K562 (cell line): ENCODE measurements around the gene CLC. TPM values are rescaled to one million over a fixed set of nuclear protein-coding genes. Genes with fewer than 3 reads are reported as not detected.

Experiments used
- ATAC-seq: fragments of 200-7000 bp; cut with Tn5 transposase; 3 replicates; pipeline ENCODE4 v1.9.1; 2020; ENCODE audit warnings: moderate library complexity
- BruUV-seq: library from RNA; stranded (reverse); fragments of 400-500 nt; replicated peaks from 2 replicates; lab custom pipeline; 2021; lab: Mats Ljungman, UMichigan
- CTCF ChIA-PET: fragments of 300-600 bp; formaldehyde crosslinking; extraction: SDS; loops from one replicate; lab custom pipeline; 2021; ENCODE audit warnings: low intra/inter-chr PET ratio; lab: Yijun Ruan, JAX
- POLR2A ChIA-PET: fragments of 300-600, 350-650 bp; sonication (Branson Sonifier 250); formaldehyde crosslinking; extraction: SDS; loops from one replicate; lab custom pipeline; 2021; ENCODE audit warnings: antibody characterized with exemption, inconsistent platforms; lab: Yijun Ruan, JAX
- DNase-seq, 4 experiments: peaks; one replicate each; pipeline versions ENCODE4 v3.0.0 to v3.0.0-alpha.2; 2011 to 2018; ENCODE audit warnings: low spot score in 3 of 4, mixed read lengths in 3 of 4; ENCODE audit errors: extremely low read depth in 1 of 4
- FAIRE-seq: peaks from 2 replicates; lab custom pipeline; 2011; peaks lifted over from hg19 to GRCh38; lab: Jason Lieb, UNC
- H2AFZ ChIP-seq: 2 replicates; pipeline ENCODE4 v1.6.0; 2011; ENCODE audit warnings: low read depth, low read length, control low read depth, inconsistent platforms
- H3K27ac ChIP-seq: fragments of 200-600 bp; 3 replicates; pipeline ENCODE4 v1.8.0; 2011; ENCODE audit warnings: low read depth, mild to moderate bottlenecking, control low read depth, inconsistent platforms, low read length, moderate library complexity, mixed read lengths; ENCODE audit errors: extremely low read depth
- H3K27me3 ChIP-seq, 2 experiments: fragments of 300-600 bp in 1 of 2; 2 replicates in 1 of 2; 3 replicates in 1 of 2; pipeline versions ENCODE4 v1.6.0 to v1.8.0; 2011; ENCODE audit warnings: inconsistent platforms in 2 of 2, low read length in 2 of 2, mild to moderate bottlenecking in 1 of 2, mixed read lengths in 1 of 2, moderate library complexity in 1 of 2; ENCODE audit not compliant: control insufficient read depth in 2 of 2, insufficient read depth in 2 of 2
- H3K36me3 ChIP-seq: fragments of 300-600 bp; 3 replicates; pipeline ENCODE4 v1.8.0; 2011; ENCODE audit warnings: mild to moderate bottlenecking, low read length, inconsistent platforms; ENCODE audit not compliant: control insufficient read depth, insufficient read depth
- H3K4me1 ChIP-seq, 2 experiments: fragments of 200-600 bp in 1 of 2; replicated peaks in 1 of 2; 2 replicates in 1 of 2; 3 replicates in 1 of 2; pipeline versions ENCODE4 v1.5.1 to v1.8.0; 2011; ENCODE audit warnings: inconsistent platforms in 2 of 2, low read length in 2 of 2, mild to moderate bottlenecking in 1 of 2, mixed read lengths in 1 of 2, moderate library complexity in 1 of 2; ENCODE audit not compliant: control insufficient read depth in 2 of 2, insufficient read depth in 2 of 2
- H3K4me2 ChIP-seq: 2 replicates; pipeline ENCODE4 v1.6.1; 2011; ENCODE audit warnings: low read length, control low read depth, inconsistent platforms, mixed read lengths; ENCODE audit not compliant: insufficient read depth
- H3K4me3 ChIP-seq: fragments of 200-600 bp; sonication (generic), shearing (Covaris generic); 2 replicates; pipeline ENCODE4 v1.5.1; 2016; ENCODE audit warnings: control low read depth, inconsistent platforms
- H3K79me2 ChIP-seq: fragments of 200-600 bp; 3 replicates; pipeline ENCODE4 v1.8.0; 2011; ENCODE audit warnings: low read length, inconsistent platforms; ENCODE audit not compliant: control insufficient read depth, insufficient read depth
- H3K9ac ChIP-seq, 2 experiments: 2 replicates each; pipeline versions ENCODE4 v1.6.0 to v1.6.1; 2011; ENCODE audit warnings: low read depth in 2 of 2, low read length in 2 of 2, control low read depth in 1 of 2, inconsistent platforms in 1 of 2, mild to moderate bottlenecking in 1 of 2, mixed read lengths in 1 of 2; ENCODE audit not compliant: insufficient read depth in 1 of 2
- H3K9me1 ChIP-seq: one replicate; pipeline ENCODE4 v1.6.0; 2011; ENCODE audit warnings: inconsistent platforms, mild to moderate bottlenecking, low read length, moderate library complexity; ENCODE audit not compliant: control insufficient read depth, insufficient read depth
- H3K9me3 ChIP-seq: replicated peaks from 2 replicates; pipeline ENCODE4 v1.5.1; 2011; ENCODE audit warnings: low read depth, low read length, inconsistent platforms; ENCODE audit not compliant: control insufficient read depth, insufficient read depth
- H4K20me1 ChIP-seq: replicated peaks from 2 replicates; pipeline ENCODE4 v1.6.1; 2011; ENCODE audit warnings: low read length, inconsistent platforms, mixed read lengths; ENCODE audit not compliant: control insufficient read depth, insufficient read depth
- ATF7 ChIP-seq: fragments of 450-650 bp; IDR thresholded peaks from 2 replicates; pipeline ENCODE4 v1.7.1; 2014; ENCODE audit warnings: mild to moderate bottlenecking, moderate library complexity
- BRF1 ChIP-seq: IDR thresholded peaks from 3 replicates; pipeline ENCODE4 v1.6.1; 2011; ENCODE audit warnings: borderline replicate concordance, mild to moderate bottlenecking; ENCODE audit not compliant: insufficient read length; ENCODE audit errors: extremely low read depth
- ETV1 ChIP-seq: fragments of 450-650 bp; conservative IDR thresholded peaks from 2 replicates; pipeline ENCODE4 v1.6.1; 2016; ENCODE audit warnings: missing genetic modification characterization, control low read depth, low read depth, missing compliant biosample characterization
- ETV5 ChIP-seq: sonication (generic); formaldehyde crosslinking; IDR thresholded peaks from 2 replicates; pipeline ENCODE4 v1.4.0; 2020; ENCODE audit warnings: low read depth, mild to moderate bottlenecking, missing genetic modification reagents
- NFRKB ChIP-seq: fragments of 450-650 bp; IDR thresholded peaks from 2 replicates; pipeline ENCODE4 v1.6.1; 2016; ENCODE audit warnings: low read depth
- NR4A1 ChIP-seq, 2 experiments: fragments of 250-450 bp in 1 of 2; fragments of 450-650 bp in 1 of 2; sonication (Bioruptor Pico) in 1 of 2; IDR thresholded peaks; 2 replicates each; pipeline versions ENCODE4 v1.4.0 to v1.6.1; 2016 to 2020; ENCODE audit warnings: mild to moderate bottlenecking in 2 of 2, missing compliant biosample characterization in 1 of 2, missing genetic modification characterization in 1 of 2, moderate library complexity in 1 of 2
- PCBP2 ChIP-seq: fragments of 200-400 bp; formaldehyde crosslinking; IDR thresholded peaks from 2 replicates; pipeline ENCODE4 v1.6.1; 2018; ENCODE audit warnings: low read length, low read depth, mild to moderate bottlenecking, moderate library complexity; ENCODE audit not compliant: poor library complexity, severe bottlenecking
- POLR2AphosphoS2 ChIP-seq: IDR thresholded peaks from 2 replicates; pipeline ENCODE4 v1.6.1; 2012; ENCODE audit warnings: low read length, improper control_type of control experiment
- SUPT5H ChIP-seq: fragments of 450-650 bp; IDR thresholded peaks from 2 replicates; pipeline ENCODE4 v1.6.1; 2016
- TARDBP ChIP-seq: fragments of 450-650 bp; IDR thresholded peaks from 2 replicates; pipeline ENCODE4 v1.6.1; 2016
- TEAD2 ChIP-seq: fragments of 450-650 bp; IDR thresholded peaks from 2 replicates; pipeline ENCODE4 v1.6.1; 2016; ENCODE audit warnings: missing genetic modification characterization, control low read depth, missing compliant biosample characterization
- ZC3H11A ChIP-seq: IDR thresholded peaks from 2 replicates; pipeline ENCODE4 v1.6.1; 2012; ENCODE audit warnings: low read depth, low read length, improper control_type of control experiment
- ZNF449 ChIP-seq: fragments of 250-450 bp; sonication (Bioruptor Pico); IDR thresholded peaks from 2 replicates; pipeline ENCODE4 v1.8.0; 2022; ENCODE audit warnings: moderate library complexity, mild to moderate bottlenecking, inconsistent platforms
- ZNF57 ChIP-seq: fragments of 450-650 bp; formaldehyde crosslinking; IDR thresholded peaks from 2 replicates; pipeline ENCODE4 v1.4.0; 2020; ENCODE audit warnings: mild to moderate bottlenecking, moderate library complexity
- in situ Hi-C: fragments of 300-500 bp; cut with MboI; formaldehyde crosslinking; loops from 4 replicates; pipeline ENCODE4 v1.15.0; 2018; ENCODE audit warnings: inconsistent platforms, mixed read lengths
- intact Hi-C: fragments of 100-400 bp; cut with micrococcal nuclease; formaldehyde crosslinking; loops from 2 replicates; pipeline ENCODE4 v1.14.2; 2022
- polyA plus RNA-seq, 8 experiments: library from polyadenylated mRNA; depleted of rRNA in 4 of 8; stranded (reverse) in 5 of 8; unstranded in 3 of 8; fragments of >200 nt; fragmentation: Nextera tagmentation in 2 of 8; fragmentation: Illumina TruSeq in 1 of 8; extraction: Ambion mirVana in 2 of 8; extraction: Trizol in 1 of 8; gene quantifications; 2 replicates each; pipeline versions ENCODE4 v1.2.1 to v1.2.3, GENCODE V29; 2011 to 2014; ENCODE audit warnings: inconsistent platforms in 1 of 8, missing spikeins in 1 of 8
- total RNA-seq, 7 experiments: library from RNA; depleted of rRNA in 6 of 7; stranded (reverse); fragments of >200 nt in 6 of 7; fragmentation: Illumina TruSeq in 2 of 7; extraction: Trizol in 2 of 7; gene quantifications; 2 replicates each; pipeline versions ENCODE4 v1.2.1 to v1.2.3, GENCODE V29; 2011 to 2021; ENCODE audit warnings: low replicate concordance in 1 of 7

The CLC gene
- total and polyA plus RNA-seq, 9 of the 15 experiments (the other 6 are each of a cell fraction or from before 2014, with no cell fraction given), result 0.44 to 1.1 (median 0.67) TPM; not detected in 3

- TF ChIP-seq ZC3H11A (no peak), PCBP2 (no peak), ZNF57 (CRISPR knock-in tag) (no peak), SUPT5H (no peak), ETV5 (no peak), ATF7 (no peak), POLR2AphosphoS2 (no peak), TEAD2 (tag) (no peak), BRF1 (no peak), ETV1 (tag) (no peak), NR4A1 (CRISPR knock-in tag; IDR thresholded peaks at IDR 0.05) (no peak), NR4A1 (tag; IDR thresholded peaks at IDR 0.05) (no peak), ZNF449 (no peak), NFRKB (no peak), TARDBP (no peak)
- peaks cover 0 to 5% of the 10 kb centered on the region in 2 experiments; a peak in 3 of 5 replicates for H3K27me3 ChIP-seq
- in situ Hi-C loops, result no loop called here
- ATAC-seq (no peak), DNase-seq (no peak), FAIRE-seq (no peak)
- no peaks in the 10 kb centered on the region for H3K9me3 ChIP-seq
- intact Hi-C loops, result no loop called here
- H4K20me1 ChIP-seq, result no peaks in the 10 kb centered on the region
- H3K79me2 ChIP-seq, result no peaks in the 10 kb centered on the region
- no peaks in the 10 kb centered on the region for H3K9me1 ChIP-seq
- H3K9ac ChIP-seq, result no peak overlapping the region
- no peaks in the 10 kb centered on the region for H3K36me3 ChIP-seq
- H3K27ac ChIP-seq, result no peak overlapping the region
- no peak overlapping the region for H2AFZ ChIP-seq
- ChIA-PET CTCF (no interaction called here), POLR2A (interaction anchor here (0.6 kb wide), 1 partner anchor 8 kb away, joined by 3 read pairs; no protein-coding TSS in a partner anchor)
- H3K4me1 ChIP-seq, result no peaks in the 10 kb centered on the region
- H3K4me2 ChIP-seq, result no peak overlapping the region
- no peak overlapping the region for H3K4me3 ChIP-seq
- no TSS peak for BruUV-seq
Measured at GRCh38 chr19:39752795-39753194, 15.0 kb upstream of the CLC start.
